Mesothelial cell of epicardium (in vitro differentiated cells): Measurements from ENCODE around the gene ZNF697. TPM values are rescaled to one million over a fixed set of nuclear protein-coding genes. Genes with fewer than 3 reads are reported as not detected.

ENCODE experiments used
- DNase-seq, 2 experiments: peaks; one replicate each; pipeline ENCODE4 v3.0.0; 2021; ENCODE audit warnings: low spot score in 2 of 2; ENCODE audit not compliant: unreplicated experiment in 2 of 2
- H3K27ac Mint-ChIP-seq: 2 replicates; pipeline ENCODE4 v1.8.0; 2021; ENCODE audit warnings: mixed read lengths
- H3K27me3 Mint-ChIP-seq: 2 replicates; pipeline ENCODE4 v1.8.0; 2021; ENCODE audit warnings: low read depth, mixed read lengths
- H3K36me3 Mint-ChIP-seq: 2 replicates; pipeline ENCODE4 v1.8.0; 2021; ENCODE audit warnings: mixed read lengths
- H3K4me1 Mint-ChIP-seq: 2 replicates; pipeline ENCODE4 v1.8.0; 2021; ENCODE audit warnings: mixed read lengths
- H3K4me3 Mint-ChIP-seq: 2 replicates; pipeline ENCODE4 v1.8.0; 2021; ENCODE audit warnings: mild to moderate bottlenecking, moderate library complexity, mixed read lengths
- H3K9me3 Mint-ChIP-seq: 2 replicates; pipeline ENCODE4 v1.8.0; 2021; ENCODE audit warnings: mixed read lengths
- CTCF ChIP-seq: fragments of 200-600 bp; sonication (generic); IDR thresholded peaks from one replicate; pipeline ENCODE4 v1.5.0; 2021; ENCODE audit warnings: antibody characterized with exemption; ENCODE audit not compliant: unreplicated experiment
- total RNA-seq: library from RNA; stranded (reverse); gene quantifications from 3 replicates; pipeline ENCODE4 v1.2.1, GENCODE V29; 2021

ZNF697 gene
- total RNA-seq, 1 donor from 2014 or later, result 21.8 TPM

- H3K27me3 Mint-ChIP-seq, result no peaks in the 10 kb centered on the region
- TF ChIP-seq CTCF, result no peak
- peaks cover 46% of the 10 kb centered on the region for H3K4me1 Mint-ChIP-seq
- H3K9me3 Mint-ChIP-seq, result no peaks in the 10 kb centered on the region
- H3K27ac Mint-ChIP-seq, result peak overlapping the region; percentile 86
- no peaks in the 10 kb centered on the region for H3K36me3 Mint-ChIP-seq
- no peak for DNase-seq
- no peak overlapping the region for H3K4me3 Mint-ChIP-seq
Measured at GRCh38 chr1:119660253-119661083, 12.4 kb upstream of the ZNF697 start.

- DNase-seq, result no peak
- H3K27ac Mint-ChIP-seq, result peak overlapping the region; percentile 86
- H3K9me3 Mint-ChIP-seq, result no peaks in the 10 kb centered on the region
- no peaks in the 10 kb centered on the region for H3K27me3 Mint-ChIP-seq
- H3K4me1 Mint-ChIP-seq, result peaks cover 49% of the 10 kb centered on the region
- no peak overlapping the region for H3K4me3 Mint-ChIP-seq
- no peak for TF ChIP-seq CTCF
- H3K36me3 Mint-ChIP-seq, result no peaks in the 10 kb centered on the region
Measured at GRCh38 chr1:119659628-119660027, 11.6 kb upstream of the ZNF697 start.

- no peaks in the 10 kb centered on the region for H3K27me3 Mint-ChIP-seq
- H3K4me1 Mint-ChIP-seq, result peaks cover 42% of the 10 kb centered on the region
- no peaks in the 10 kb centered on the region for H3K9me3 Mint-ChIP-seq
- H3K36me3 Mint-ChIP-seq, result no peaks in the 10 kb centered on the region
- H3K4me3 Mint-ChIP-seq, result no peak overlapping the region
- no peak overlapping the region for H3K27ac Mint-ChIP-seq
- DNase-seq, result no peak
- TF ChIP-seq CTCF, result no peak
Measured at GRCh38 chr1:119656410-119656955, 8.4 kb upstream of the ZNF697 start.

GRCh38 chr1:119655154-119655553, 7.1 kb upstream of the ZNF697 start:
- no peaks in the 10 kb centered on the region for H3K9me3 Mint-ChIP-seq
- peak overlapping the region; percentile 62 for H3K27ac Mint-ChIP-seq
- no peaks in the 10 kb centered on the region for H3K27me3 Mint-ChIP-seq
- TF ChIP-seq CTCF, result no peak
- no peak for DNase-seq
- H3K36me3 Mint-ChIP-seq, result no peaks in the 10 kb centered on the region
- H3K4me1 Mint-ChIP-seq, result peaks cover 29% of the 10 kb centered on the region
- H3K4me3 Mint-ChIP-seq, result no peak overlapping the region

GRCh38 chr1:119653839-119654170, 5.7 kb upstream of the ZNF697 start:
- no peaks in the 10 kb centered on the region for H3K27me3 Mint-ChIP-seq
- H3K9me3 Mint-ChIP-seq, result no peaks in the 10 kb centered on the region
- TF ChIP-seq CTCF, result no peak
- H3K4me1 Mint-ChIP-seq, result peaks cover 21% of the 10 kb centered on the region
- no peak for DNase-seq
- no peak overlapping the region for H3K4me3 Mint-ChIP-seq
- peak overlapping the region; percentile 36 for H3K27ac Mint-ChIP-seq
- no peaks in the 10 kb centered on the region for H3K36me3 Mint-ChIP-seq
